IPS-NIHi7 (cell line): ENCODE measurements around the gene UNC5C.
"Not testable (repeated sequence)": the region's sequence is repeated elsewhere in the genome, so short reads cannot be mapped to it uniquely, and the experiment has no call there.

ENCODE experiments used
- DNase-seq: peaks from one replicate; pipeline ENCODE4 v3.0.0; 2012; ENCODE audit warnings: mixed read lengths; ENCODE audit errors: extremely low spot score

Gene UNC5C

GRCh38 chr4:95181996-95182306 is 366.8 kb downstream of the UNC5C start:
- DNase-seq, result no peak

GRCh38 chr4:95181243-95181995 is 367.4 kb downstream of the UNC5C start:
- peak; percentile 76 for DNase-seq

- DNase-seq, result no peak
Observed at GRCh38 chr4:95180531-95181242, 368.1 kb downstream of the UNC5C start.

GRCh38 chr4:95178938-95179337 is 369.8 kb downstream of the UNC5C start:
- DNase-seq, result no peak

- not testable (repeated sequence) for DNase-seq
Observed at GRCh38 chr4:95171377-95171776, 377.4 kb downstream of the UNC5C start.

- DNase-seq, result no peak
Observed at GRCh38 chr4:95170176-95170575, 378.6 kb downstream of the UNC5C start.

- no peak for DNase-seq
Observed at GRCh38 chr4:95167805-95168204, 381.0 kb downstream of the UNC5C start.

- DNase-seq, result peak; percentile 56
Observed at GRCh38 chr4:95165926-95166524, 382.7 kb downstream of the UNC5C start.

- DNase-seq, result no peak
Observed at GRCh38 chr4:95162867-95163266, 385.9 kb downstream of the UNC5C start.

GRCh38 chr4:95161781-95162469 is 386.8 kb downstream of the UNC5C start:
- no peak for DNase-seq

GRCh38 chr4:95159384-95159783 is 389.4 kb downstream of the UNC5C start:
- DNase-seq, result no peak

GRCh38 chr4:95158626-95159025 is 390.1 kb downstream of the UNC5C start:
- DNase-seq, result no peak

GRCh38 chr4:95158045-95158444 is 390.7 kb downstream of the UNC5C start:
- no peak for DNase-seq

- no peak for DNase-seq
Observed at GRCh38 chr4:95157596-95157995, 391.2 kb downstream of the UNC5C start.

GRCh38 chr4:95156452-95156765 is 392.4 kb downstream of the UNC5C start:
- DNase-seq, result no peak

- peak; percentile 28 for DNase-seq
Observed at GRCh38 chr4:95155759-95156451, 392.9 kb downstream of the UNC5C start.

GRCh38 chr4:95153182-95153581 is 395.6 kb downstream of the UNC5C start:
- DNase-seq, result no peak

GRCh38 chr4:95151255-95151654 is 397.5 kb downstream of the UNC5C start:
- no peak for DNase-seq

- no peak for DNase-seq
Observed at GRCh38 chr4:95142932-95143331, 405.8 kb downstream of the UNC5C start.

GRCh38 chr4:95141361-95141760 is 407.4 kb downstream of the UNC5C start:
- no peak for DNase-seq

- DNase-seq, result not testable (repeated sequence)
Observed at GRCh38 chr4:95139424-95139823, 409.3 kb downstream of the UNC5C start.

GRCh38 chr4:95134016-95134415 is 414.8 kb downstream of the UNC5C start:
- DNase-seq, result not testable (repeated sequence)
